HG02885 (cell line): ENCODE results near the gene LAIR2.
A peak's percentile ranks its signal among the peaks of the same experiment; 100 is the strongest.

Source experiments
- ATAC-seq: cut with Tn5 transposase; IDR thresholded peaks from one replicate; pipeline ENCODE4 v1.9.1; 2021; ENCODE audit warnings: mild to moderate bottlenecking; ENCODE audit not compliant: unreplicated experiment, poor library complexity

LAIR2 gene, protein sequence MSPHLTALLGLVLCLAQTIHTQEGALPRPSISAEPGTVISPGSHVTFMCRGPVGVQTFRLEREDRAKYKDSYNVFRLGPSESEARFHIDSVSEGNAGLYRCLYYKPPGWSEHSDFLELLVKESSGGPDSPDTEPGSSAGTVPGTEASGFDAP

GRCh38 chr19:54502518-54503048, at the start of gene LAIR2:
LAIR2 (plus strand) TSS chr19:54502831; CDS start chr19:54502919, 88 bp downstream.
- ATAC-seq: no peak

GRCh38 chr19:54453921-54454780, 48.5 kb upstream of the LAIR2 start:
- ATAC-seq: no peak

- no peak for ATAC-seq
These were observed 47.6 kb upstream of the LAIR2 start for GRCh38 chr19:54454781-54455675.

- no peak for ATAC-seq
These were observed 46.7 kb upstream of the LAIR2 start for GRCh38 chr19:54455786-54456422.

DNA sequence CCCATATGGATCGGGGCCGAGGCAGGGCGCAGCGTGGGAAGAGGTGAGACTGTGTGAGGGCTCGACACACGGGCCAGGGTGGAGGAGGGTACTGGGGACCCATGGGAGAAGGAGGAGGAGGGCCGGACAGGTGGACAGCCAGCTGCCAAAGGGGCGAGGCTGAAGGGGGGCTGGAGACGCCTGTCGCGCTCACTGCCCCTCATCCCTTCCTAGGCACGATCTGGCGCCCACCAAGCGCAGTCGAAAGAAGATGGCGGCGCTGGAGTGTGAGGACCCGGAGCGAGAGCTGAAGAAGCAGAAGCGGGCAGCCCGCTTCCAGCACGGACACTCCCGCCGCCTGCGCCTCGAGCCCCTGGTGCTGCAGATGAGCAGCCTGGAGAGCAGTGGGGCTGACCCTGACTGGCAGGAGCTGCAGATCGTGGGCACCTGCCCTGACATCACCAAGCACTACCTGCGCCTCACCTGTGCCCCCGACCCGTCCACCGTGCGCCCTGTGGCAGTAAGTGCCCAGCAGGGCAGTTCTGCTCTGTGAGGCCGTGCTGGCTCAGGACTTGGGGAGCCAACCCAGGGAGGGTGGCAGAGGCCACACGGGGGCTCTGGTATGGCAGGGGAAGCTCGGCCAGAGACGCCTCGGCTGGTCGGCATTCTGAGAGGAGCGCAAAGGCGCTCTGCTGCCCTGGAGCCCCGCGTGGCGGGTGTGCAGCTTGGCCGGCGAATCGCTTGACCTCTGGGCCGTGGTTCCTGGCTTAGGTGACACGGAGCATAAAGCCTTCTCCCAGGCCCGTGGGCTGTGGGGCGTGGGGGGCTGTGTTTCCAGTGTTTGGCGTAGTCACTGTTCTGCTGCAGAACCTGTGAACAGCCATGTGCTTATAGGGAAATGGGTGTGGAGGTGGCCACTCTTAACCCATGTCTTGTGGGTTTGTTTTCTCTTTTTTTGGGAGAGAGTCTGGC, 45.9 kb upstream of the LAIR2 start:
- no peak for ATAC-seq

GRCh38 chr19:54457773-54458647, 44.6 kb upstream of the LAIR2 start:
- no peak for ATAC-seq

GRCh38 chr19:54458648-54459281, 43.9 kb upstream of the LAIR2 start:
- no peak for ATAC-seq

DNA sequence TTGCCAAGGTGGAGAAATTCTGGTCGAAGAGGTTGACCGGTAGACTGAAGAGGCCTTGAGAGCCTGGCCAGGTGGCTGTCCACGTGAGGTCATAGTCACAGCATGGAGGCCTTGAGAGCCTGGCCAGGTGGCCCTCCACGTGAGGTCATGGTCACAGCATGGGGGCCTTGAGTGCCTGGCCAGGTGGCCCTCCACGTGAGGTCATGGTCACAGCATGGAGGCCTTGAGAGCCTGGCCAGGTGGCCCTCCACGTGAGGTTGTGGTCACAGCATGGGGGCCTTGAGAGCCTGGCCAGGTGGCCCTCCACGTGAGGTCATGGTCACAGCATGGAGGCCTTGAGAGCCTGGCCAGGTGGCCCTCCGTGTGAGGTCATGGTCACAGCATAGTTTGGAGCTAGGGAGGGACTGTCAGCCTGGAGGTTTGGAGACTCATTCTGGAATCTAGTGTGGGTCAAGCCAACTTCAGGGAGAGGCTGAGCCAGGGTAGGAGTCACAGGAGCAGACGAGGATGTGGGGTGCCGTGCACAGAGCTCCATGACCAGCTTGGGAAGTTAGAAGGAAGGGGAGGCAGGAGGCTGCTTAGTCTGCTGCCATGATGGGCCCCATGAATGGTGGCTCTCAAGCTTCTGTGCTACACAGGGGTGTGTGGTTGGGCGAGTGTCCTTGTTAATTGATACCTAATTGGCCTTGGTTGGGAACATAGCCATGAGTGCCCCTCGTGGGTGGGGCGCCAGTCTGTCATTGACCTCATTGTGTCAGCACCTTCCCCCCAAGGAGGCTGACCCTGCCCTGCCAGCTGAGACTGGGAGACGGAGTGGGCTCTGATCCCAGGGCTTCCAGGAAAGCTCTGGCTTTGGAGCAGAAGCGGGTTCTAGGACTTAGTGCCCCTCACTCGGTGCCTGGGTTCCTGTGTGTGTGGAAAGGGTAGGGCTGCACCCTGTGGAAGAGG, 43.1 kb upstream of the LAIR2 start:
- ATAC-seq: no peak

GRCh38 chr19:54460230-54461005, 42.2 kb upstream of the LAIR2 start:
- no peak for ATAC-seq

DNA sequence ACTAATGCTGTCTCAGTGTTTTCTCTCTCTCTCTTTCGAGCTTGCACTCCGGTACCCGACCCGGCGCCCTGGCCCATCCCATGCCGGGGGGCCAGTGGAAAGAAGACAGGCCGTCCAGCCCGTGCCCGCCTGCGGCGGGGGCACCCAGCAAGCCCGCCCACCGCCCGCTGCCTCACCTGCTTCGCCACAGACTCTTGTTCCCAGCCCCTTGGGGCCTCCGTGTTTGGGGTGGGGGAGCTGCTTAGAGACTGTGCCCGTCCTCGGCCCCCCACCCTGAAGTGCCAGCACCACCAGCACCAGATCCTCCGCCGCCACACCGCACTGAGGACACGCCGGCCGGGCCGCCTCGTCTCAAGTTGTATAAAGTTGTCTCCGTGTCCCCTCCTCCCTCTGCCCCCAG, 41.4 kb upstream of the LAIR2 start:
- no peak for ATAC-seq

GRCh38 chr19:54461613-54462012, 41.0 kb upstream of the LAIR2 start:
- ATAC-seq: no peak

GRCh38 chr19:54462047-54462654, 40.5 kb upstream of the LAIR2 start:
- ATAC-seq: no peak

DNA sequence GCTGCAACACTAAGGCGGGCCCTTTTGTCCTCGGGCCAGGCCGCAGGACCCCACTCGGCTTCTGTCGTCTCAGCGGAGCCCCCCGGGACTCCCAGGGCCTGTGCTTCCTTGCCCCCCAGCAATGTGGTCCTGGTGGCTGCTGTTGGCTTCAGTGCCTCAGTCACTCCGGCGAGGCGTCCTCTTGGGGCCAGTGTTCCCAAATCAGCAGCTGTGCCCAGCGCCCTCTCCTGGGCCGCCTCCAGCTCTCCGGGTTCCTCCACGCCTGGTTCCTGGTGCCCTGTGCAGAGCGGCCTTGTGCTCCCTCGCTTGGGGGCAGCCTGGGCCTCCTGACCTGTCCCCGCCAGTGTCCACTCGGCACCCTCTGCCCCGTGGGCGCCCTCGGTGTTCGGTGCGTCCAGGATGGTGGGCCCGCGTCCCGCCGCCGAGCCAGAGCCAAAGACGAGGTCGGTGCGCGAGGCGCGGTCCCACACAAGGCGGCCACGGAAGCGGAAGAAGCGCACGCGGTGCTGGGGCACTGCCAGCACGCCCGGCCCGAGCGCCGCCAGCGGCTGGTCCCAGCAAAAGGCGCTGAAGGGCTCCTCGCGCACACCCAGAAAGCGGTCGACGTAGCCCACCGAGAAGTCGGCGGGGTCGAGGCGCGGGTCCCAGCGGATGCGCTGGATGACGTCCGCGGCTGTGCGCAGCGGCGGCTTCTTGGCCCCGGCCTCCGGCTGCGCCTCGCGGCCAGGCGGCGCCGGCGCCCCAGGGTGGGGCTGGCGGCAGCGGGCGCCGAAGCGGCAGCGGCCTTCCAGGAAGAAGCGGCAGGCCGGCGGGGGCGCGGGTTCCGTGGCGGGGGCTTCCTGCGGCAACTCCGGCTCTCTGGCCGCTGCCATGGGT, 39.7 kb upstream of the LAIR2 start:
- peak; percentile 14 for ATAC-seq

- ATAC-seq: peak; percentile 67
These were observed 39.0 kb upstream of the LAIR2 start, which contains the start of gene LENG9 for GRCh38 chr19:54463531-54464043. LENG9 (minus strand) TSS chr19:54463778; CDS start chr19:54463526, 252 bp downstream.
